ENCODE data around the gene SIRT4. TPM values are rescaled to one million over a fixed set of nuclear protein-coding genes. Genes with fewer than 3 reads are reported as not detected.

SIRT4 gene
- polyA plus RNA-seq, 3 donors = 0.30 to 0.72 (median 0.53) TPM

GRCh38 chr12:120260607-120261006 is 41.5 kb upstream of the SIRT4 start:
- H3K27me3 Mint-ChIP-seq (ENCODE audit: low read depth in 3 of 3) = peaks cover 0 to 2% (median 2%) of the 10 kb centered on the region in 3 donors
- Histone ChIP-seq H3K4me2 (replicated peaks; ENCODE audit: extremely low read depth, low read length, poor library complexity, severe bottlenecking) (no peak overlapping the region), H3K9ac (ENCODE audit: insufficient read depth, low read length, poor library complexity, severe bottlenecking) (no peak overlapping the region), H4K20me1 (ENCODE audit: insufficient read depth, low read length) (peaks cover 89% of the 10 kb centered on the region), H3K4me3 (replicated peaks in 1 of 3; ENCODE audit: low read depth in 2 of 3, low read length in 3 of 3) (no peak overlapping the region), H3K79me2 (ENCODE audit: insufficient read depth, low read length) (peaks cover 99% of the 10 kb centered on the region), H3K9me3 (replicated peaks in 1 of 2; ENCODE audit: control insufficient read depth in 1 of 2, insufficient read depth in 1 of 2, low read length in 2 of 2) (no peaks in the 10 kb centered on the region), H3K4me1 (ENCODE audit: control insufficient read depth in 1 of 2, insufficient read depth in 2 of 2, low read length in 2 of 2) (peaks cover 83 to 95% of the 10 kb centered on the region in 2 donors), H3K27ac (ENCODE audit: low read depth in 1 of 2, low read length in 2 of 2) (peak overlapping the region in 1 of 2 donors; percentile 38), H3K36me3 (replicated peaks in 1 of 2; ENCODE audit: control insufficient read depth in 1 of 2, insufficient read depth in 2 of 2, low read length in 2 of 2) (peaks cover 0 to 17% of the 10 kb centered on the region in 2 donors), H3K27me3 (ENCODE audit: control insufficient read depth in 2 of 2, insufficient read depth in 2 of 2, low read length in 2 of 2) (no peaks in the 10 kb centered on the region), H2AFZ (ENCODE audit: insufficient read depth, low read depth, low read length, poor library complexity, severe bottlenecking) (no peak overlapping the region)
- H3K27ac Mint-ChIP-seq = peak overlapping the region in 2 of 7 donors; percentile 83 to 90
- peaks cover 28 to 55% of the 10 kb centered on the region in 2 donors for H3K36me3 Mint-ChIP-seq
- peak overlapping the region in 1 of 2 donors; percentile 60 for H3K4me3 Mint-ChIP-seq
- H3K9me3 Mint-ChIP-seq = no peaks in the 10 kb centered on the region
- 90% methylated on average over 4 of the region's 5 CpGs for WGBS (ENCODE audit: insufficient coverage)
- H3K4me1 Mint-ChIP-seq = peaks cover 92% of the 10 kb centered on the region
- no peak for DNase-seq
- TF ChIP-seq CTCF (IDR thresholded peaks at IDR 0.05) = no peak
- intact Hi-C loops (cut with micrococcal nuclease) = no loop called here

- Mint-ChIP-seq H3K4me3 (peak overlapping the region; percentile 94 to 97), H3K36me3 (peaks cover 18 to 44% of the 10 kb centered on the region in 2 donors), H3K27me3 (ENCODE audit: low read depth in 3 of 3) (peaks cover 0 to 3% (median 2%) of the 10 kb centered on the region in 3 donors), H3K4me1 (peaks cover 85% of the 10 kb centered on the region), H3K27ac (peak overlapping the region; percentile 72 to 96 (median 90)), H3K9me3 (no peaks in the 10 kb centered on the region)
- H3K79me2 ChIP-seq (ENCODE audit: insufficient read depth, low read length) = peaks cover 83% of the 10 kb centered on the region
- H4K20me1 ChIP-seq (ENCODE audit: insufficient read depth, low read length) = peaks cover 77% of the 10 kb centered on the region
- peaks cover 0 to 5% of the 10 kb centered on the region in 2 donors for H3K36me3 ChIP-seq (replicated peaks in 1 of 2; ENCODE audit: control insufficient read depth in 1 of 2, insufficient read depth in 2 of 2, low read length in 2 of 2)
- peak overlapping the region; percentile 76 to 93 (median 92) for H3K4me3 ChIP-seq (replicated peaks in 1 of 3; ENCODE audit: low read depth in 2 of 3, low read length in 3 of 3)
- 59% methylated on average over 5 of the region's 10 CpGs for WGBS (ENCODE audit: insufficient coverage)
- peak overlapping the region; percentile 45 to 85 for H3K27ac ChIP-seq (ENCODE audit: low read depth in 1 of 2, low read length in 2 of 2)
- H3K27me3 ChIP-seq (ENCODE audit: control insufficient read depth in 2 of 2, insufficient read depth in 2 of 2, low read length in 2 of 2) = no peaks in the 10 kb centered on the region
- intact Hi-C loops (cut with micrococcal nuclease) = no loop called here
- peak overlapping the region; percentile 13 for H2AFZ ChIP-seq (ENCODE audit: insufficient read depth, low read depth, low read length, poor library complexity, severe bottlenecking)
- H3K9ac ChIP-seq (ENCODE audit: insufficient read depth, low read length, poor library complexity, severe bottlenecking) = peak overlapping the region; percentile 96
- DNase-seq = no peak
- H3K4me1 ChIP-seq (ENCODE audit: control insufficient read depth in 1 of 2, insufficient read depth in 2 of 2, low read length in 2 of 2) = peaks cover 72 to 88% of the 10 kb centered on the region in 2 donors
- H3K4me2 ChIP-seq (replicated peaks; ENCODE audit: extremely low read depth, low read length, poor library complexity, severe bottlenecking) = peak overlapping the region; percentile 88
- no peak for TF ChIP-seq CTCF (IDR thresholded peaks at IDR 0.05)
- H3K9me3 ChIP-seq (replicated peaks in 1 of 2; ENCODE audit: control insufficient read depth in 1 of 2, insufficient read depth in 1 of 2, low read length in 2 of 2) = no peaks in the 10 kb centered on the region
Observed at GRCh38 chr12:120261951-120262851, 39.9 kb upstream of the SIRT4 start.

Measured in CD14-positive monocyte (primary cell).